ENCODE data around the gene ZC3H12C.

The ZC3H12C gene

DNA sequence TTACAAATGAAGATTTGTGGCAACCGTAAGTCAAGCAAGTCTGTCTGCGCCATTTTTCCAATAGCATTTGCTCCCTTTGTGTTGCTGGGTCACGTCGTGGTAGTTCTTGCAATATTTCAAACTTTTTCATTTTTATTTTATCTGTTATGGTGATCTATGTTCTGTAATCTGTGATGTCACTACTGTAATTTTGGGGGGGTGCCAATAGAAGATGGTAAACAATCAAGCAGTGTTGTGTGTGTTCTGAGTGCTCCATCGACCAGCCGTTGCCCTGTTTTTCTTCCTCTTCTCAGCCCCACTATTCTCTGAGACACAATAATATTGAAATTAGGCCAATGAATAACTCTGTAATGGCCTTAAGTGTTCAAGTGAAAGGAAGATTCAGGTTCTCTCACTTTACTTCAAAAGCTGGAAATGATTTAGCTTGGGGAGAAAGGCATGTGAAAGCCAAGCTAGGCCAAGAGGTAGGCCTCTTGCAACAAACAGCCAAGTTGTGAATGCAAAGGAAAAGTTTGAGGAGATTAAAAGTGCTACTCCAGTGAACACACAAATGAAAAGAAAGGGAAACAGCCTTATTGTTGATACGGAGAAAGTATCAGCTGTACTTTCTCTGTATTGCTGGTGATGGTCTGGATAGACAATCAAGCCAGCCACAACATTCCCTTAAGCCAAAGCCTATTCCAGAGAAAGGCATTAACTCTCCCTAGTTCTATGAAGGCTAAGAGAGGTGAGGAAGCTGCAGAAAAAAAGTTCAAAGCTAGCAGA, 7.5 kb downstream of the ZC3H12C start:
- DNase-seq: no peak

DNA sequence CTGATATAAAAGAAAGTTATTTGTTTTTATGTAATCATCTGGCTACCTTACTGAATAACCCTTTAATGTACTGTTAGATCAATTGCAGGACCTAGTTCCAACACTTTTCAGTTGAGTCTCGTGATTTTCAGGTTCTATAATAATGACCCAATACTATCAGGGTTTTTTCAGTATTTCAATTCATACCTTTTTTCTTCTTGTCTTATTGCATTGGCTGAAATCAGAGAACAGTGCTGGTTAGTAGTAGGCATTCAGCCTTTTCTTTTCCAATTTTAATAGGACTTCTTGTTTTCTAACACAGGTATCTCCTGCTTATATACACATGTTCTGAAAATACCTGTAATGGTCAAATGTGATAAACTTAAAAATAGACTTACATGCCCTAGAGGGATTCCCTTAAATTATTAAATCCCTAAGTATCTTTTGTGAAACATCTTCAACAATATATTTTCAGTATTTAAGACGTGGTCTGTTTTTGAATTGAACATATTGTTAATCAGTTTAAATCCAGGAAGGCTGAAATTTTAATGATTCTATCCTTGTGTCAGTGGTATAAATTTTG, 13.6 kb downstream of the ZC3H12C start:
- no peak for DNase-seq

GRCh38 chr11:110110854-110111253, 17.7 kb downstream of the ZC3H12C start:
- no peak for DNase-seq

- DNase-seq: no peak
Observed at GRCh38 chr11:110112457-110112856, 19.3 kb downstream of the ZC3H12C start.

DNA sequence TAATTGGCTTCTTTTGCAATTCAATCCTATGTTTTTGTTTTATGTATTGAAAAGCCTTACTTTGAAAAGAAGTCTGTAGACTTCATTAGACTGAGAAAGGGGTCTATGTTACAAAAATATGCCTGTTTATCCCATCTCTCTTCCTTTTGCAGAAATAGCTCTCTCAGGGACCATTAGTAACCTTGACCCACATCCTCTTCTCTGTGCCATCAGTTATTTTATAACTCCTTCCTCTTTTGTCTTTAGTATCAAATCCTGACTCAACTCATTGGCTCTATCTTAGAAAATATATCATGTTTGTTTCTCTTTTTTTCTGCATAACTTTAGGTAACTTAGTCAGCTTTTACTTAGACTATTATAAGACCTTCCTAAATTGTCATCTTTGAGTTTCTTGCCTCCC, 20.3 kb downstream of the ZC3H12C start:
- no peak for DNase-seq

- no peak for DNase-seq
Observed at GRCh38 chr11:110113973-110114372, 20.8 kb downstream of the ZC3H12C start.

DNA sequence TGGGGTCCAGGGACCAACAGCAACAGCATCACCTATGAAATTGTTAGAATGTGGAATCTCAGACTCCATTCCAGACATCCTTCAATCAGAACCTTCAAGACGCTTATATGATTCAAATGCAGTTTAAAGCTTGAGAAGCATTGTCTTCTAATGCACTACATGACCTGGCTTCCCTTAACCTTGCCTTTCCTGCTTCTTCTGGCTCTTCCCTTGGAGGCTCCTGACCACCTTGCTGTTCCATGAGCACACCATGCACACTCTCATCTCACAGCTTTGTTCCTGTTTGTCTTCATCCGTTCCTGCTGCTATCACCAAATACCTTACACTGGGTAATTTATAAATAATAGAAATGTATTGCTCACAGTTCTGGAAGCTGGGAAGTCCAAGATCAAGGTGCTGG, 26.1 kb downstream of the ZC3H12C start:
- DNase-seq: no peak

GRCh38 chr11:110121204-110121603, 28.0 kb downstream of the ZC3H12C start:
- DNase-seq: no peak

- no peak for DNase-seq
Observed at GRCh38 chr11:110123003-110123402, 29.8 kb downstream of the ZC3H12C start.

DNA sequence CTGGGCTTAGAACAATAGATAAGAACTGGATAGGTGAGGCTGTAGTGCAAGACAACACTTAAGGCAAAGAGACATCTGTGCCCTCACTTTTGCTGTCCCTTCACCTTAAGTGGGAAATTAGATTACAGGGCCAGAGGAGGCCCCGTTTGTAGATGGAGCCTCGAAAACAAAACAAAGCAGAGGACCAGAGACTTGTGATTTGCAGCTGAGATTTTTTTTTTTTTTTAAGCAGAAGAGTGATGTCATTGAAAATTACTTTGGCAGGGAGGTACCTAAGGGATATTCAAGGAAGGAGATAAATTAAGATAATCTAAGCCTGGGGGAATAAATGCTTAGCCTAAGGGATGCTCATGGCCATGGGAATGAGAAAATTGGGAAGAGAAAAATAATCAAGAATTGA, 31.4 kb downstream of the ZC3H12C start:
- DNase-seq: no peak

DNA sequence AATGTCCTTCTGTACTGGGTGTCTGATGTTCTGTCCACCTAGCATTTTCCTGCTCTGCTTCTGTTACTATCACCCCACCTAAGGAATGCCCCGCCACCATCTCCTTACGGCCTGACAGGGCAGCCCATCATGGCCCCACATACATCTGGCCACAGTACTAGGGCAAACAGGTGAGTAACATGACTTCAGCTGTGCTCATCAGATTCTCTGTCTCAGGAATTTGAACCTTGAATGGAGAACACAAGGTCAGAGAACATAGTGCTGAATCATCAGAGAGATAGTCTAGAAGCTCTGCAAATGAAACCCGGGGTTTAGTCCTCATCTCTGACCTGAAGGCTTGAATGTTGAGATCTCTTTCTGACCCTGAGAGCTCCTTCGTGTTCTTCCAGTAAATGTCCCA, 32.4 kb downstream of the ZC3H12C start:
- no peak for DNase-seq

- DNase-seq: no peak
Observed at GRCh38 chr11:110126936-110127335, 33.7 kb downstream of the ZC3H12C start.

- DNase-seq: no peak
Observed at GRCh38 chr11:110128161-110128560, 35.0 kb downstream of the ZC3H12C start.

GRCh38 chr11:110130642-110131238, 37.5 kb downstream of the ZC3H12C start:
- no peak for DNase-seq

- DNase-seq: no peak
Observed at GRCh38 chr11:110131386-110132123, 38.4 kb downstream of the ZC3H12C start.

DNA sequence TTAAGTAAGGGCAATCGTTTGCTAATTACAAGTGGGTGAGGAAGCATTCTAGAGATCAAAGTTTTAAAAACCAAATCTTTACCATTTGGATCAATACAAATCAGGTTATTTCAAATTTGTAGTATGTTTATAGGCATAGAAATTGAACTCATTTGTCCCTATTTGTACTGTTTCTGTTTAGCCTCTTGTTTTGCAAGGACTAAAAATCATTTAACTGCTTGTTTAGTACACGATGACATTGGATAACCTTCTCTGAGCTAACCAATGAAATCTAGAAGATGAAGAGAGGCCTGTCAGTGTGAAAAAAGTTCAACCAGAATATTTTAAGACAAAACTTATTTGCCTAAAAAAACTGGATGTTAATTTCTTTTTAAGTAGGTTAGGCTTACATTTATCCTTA, 40.0 kb downstream of the ZC3H12C start:
- no peak for DNase-seq

DNA sequence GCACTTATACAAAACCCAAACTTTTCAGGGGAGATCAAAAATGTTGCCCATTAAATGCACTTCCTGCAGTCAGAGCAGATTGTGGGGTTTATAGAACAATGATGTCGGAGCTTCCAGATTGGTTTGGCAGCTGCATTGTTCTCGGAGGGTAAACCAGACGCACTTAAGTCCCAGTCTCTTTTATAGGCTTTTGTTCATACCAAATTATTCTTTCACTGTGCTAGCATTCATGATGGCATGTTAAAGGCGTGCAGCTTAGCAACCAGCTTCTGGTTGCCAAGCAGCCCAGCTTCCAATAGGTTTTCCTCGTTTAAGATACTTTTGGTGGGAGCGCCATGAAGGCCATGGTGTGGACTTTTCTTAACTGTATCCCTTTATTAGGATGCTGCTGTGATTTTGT, 40.9 kb downstream of the ZC3H12C start:
- no peak for DNase-seq

DNA sequence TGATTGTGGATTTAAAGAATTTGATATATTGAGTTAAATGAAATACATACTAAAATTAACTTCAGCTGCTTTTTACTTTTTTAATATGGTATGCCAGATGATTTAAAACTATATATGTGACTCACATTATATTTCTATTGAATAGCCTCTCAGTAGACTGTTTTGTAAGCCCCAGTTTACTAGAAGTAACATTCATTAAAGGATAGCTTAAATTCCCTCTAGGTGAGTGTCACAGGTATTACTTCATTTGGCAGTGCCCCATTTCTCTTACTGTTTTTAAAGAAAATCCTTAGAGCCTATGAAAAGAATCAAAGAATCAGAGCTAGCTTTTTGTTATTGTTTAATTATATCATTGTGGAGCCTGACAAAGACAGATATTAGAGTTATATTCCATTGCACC, 48.6 kb downstream of the ZC3H12C start:
- DNase-seq: no peak

DNA sequence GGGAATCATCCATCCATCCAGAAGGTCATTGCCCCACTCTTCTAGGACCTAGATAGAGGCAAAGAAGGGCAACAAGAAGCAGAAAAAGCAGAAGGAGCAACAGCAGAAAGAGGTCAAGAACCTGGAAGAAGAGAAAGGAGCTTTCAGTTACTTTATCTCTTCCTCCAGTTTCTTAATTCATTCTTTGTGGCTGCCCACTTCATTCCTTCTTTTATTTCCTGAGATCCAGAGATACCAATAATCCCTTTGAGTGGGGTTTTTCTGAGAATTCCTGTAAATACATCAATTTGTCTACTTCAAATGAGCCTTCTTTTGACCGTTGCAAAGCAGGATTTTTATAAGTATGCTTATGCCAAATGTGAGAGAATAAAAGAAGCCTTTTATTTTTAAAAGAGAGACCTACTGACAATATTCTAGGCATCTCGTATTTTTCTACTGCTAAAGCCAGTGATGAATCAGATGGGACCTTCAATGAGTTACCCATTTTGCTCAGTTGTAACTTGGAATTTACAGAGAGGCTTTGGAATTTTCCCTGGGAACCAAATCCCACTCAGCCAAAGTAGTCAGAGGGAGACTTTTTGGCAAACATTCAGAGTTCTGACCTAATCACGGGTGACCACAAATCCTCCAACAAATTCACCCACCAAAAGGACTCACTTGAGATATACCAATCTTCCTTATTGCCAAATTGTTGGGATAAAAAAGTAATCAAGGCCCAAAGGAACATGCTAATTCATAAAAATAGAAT, 54.9 kb downstream of the ZC3H12C start:
- no peak for DNase-seq

DNA sequence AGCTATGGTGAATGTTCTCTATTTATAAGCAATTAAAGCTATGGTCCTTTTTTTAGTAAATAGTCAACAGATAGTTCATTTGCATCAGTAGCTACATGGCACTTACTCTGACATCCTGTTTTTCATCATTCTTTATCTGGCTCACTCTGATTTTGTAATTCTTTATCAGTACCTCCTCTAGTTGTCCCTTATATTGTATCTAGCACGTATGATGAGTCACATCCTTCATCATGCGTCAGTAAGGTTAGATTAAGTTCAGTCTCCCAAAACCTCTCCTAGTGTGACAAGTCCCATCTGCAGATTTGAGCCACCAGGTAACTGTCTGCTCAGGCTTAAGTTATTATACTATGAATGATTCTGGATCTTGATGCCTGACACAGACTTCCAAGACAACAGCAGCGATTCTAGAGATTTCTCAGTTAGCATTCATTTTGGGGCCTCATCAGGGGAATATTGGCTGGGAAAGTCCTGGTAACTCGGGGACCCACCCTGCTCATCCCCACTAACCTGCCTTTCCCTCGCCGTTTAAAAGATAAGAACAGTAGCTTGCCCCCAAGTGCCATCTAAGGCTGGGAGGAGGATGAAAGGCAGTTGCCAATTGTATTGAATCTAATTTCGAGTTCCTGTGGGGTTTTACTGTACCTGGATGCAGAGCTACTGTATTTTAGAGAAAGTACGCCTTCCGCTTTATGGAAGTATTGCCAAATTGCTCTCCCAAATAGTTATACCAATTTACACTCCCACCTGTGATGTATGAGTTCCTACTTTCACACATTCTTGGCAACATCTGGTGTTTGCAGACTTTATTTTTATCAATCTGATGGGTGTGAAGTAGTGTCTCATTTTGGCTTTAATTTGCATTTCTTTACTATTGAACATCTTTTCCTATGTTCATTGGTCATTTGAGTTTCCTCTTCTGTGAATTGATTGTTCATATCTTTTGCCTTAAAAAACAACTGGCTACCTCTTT, 55.9 kb downstream of the ZC3H12C start:
- DNase-seq: no peak

GRCh38 chr11:110152199-110152598, 59.0 kb downstream of the ZC3H12C start:
- DNase-seq: no peak

DNA sequence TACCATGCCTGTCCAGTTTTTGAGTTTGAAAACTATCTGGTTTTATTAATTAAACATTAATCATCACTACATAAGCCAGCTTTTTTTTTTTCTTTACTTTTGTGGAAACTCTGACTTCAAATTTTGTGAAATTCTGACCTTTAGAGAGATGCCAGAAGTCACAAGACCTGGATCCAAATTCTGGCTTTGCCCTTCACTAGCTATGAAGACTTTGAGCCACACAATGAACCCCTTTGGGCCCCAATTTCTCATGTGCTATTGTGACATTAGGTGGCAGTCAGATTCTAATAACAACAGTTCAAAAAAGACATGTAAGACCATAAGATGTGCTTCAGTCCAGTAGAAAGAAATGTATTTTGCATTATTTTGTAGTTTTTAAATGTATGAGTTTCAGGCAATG, 60.3 kb downstream of the ZC3H12C start:
- no peak for DNase-seq

Data from stimulated activated CD4-positive, alpha-beta T cell treated with anti-CD3 and anti-CD28 coated beads, Interleukin-2, amount 100 ng/mL, for 48 hours (primary cell).